Raji (cell line): ENCODE measurements around the gene TNFSF10.

Source experiments
- POLR2A ChIP-seq: IDR thresholded peaks from 2 replicates; pipeline ENCODE4 v1.6.1; 2011; ENCODE audit warnings: low read depth, low read length, control low read depth; ENCODE audit not compliant: insufficient read depth

TNFSF10 gene

DNA sequence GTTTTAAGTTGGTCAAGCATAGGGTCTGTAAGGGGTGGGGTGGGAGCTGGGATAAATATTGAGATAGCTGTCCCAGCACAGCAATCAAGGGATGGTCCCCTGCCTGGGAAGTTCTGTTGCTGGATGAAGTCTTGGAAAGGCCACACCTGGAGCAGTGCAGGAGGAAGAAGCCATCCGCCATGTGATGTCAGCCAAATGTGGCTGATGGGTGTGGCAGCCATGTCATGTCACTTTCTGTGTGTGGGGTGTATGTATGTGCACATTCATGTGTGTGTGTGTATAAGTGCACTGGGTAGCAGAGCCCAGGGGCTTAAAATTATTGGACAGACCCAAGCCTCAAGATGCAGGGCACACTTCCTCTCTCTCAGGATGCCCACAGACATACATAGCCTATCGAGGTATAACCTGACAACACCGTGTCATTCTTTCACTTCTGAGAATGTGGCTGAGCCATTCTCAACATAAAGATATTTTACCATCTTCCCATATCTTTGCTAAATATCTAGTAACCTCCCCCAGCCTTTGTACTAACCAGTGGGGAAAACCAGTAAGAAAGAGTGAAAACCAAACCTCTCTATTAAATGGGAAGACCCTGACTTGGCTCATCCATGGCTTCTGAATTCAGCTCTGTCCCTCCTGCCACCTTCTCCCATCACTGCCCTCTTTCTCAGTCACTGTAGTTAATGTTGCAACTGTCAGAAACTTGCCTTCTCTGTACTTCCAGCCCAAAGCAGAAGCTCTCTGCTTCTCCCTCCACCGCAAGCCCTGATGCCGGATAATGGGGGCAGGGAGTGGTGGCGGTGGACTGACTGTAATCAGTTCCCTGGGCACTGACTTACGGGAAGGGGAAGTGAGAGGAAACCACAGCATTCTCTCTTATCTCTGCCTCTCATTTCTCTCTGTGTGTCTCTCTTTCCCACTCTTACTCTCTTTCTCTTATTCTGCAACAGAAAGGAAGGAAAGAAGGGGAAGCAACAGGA lies 11.2 kb downstream of the TNFSF10 start:
- no peak for TF ChIP-seq POLR2A

DNA sequence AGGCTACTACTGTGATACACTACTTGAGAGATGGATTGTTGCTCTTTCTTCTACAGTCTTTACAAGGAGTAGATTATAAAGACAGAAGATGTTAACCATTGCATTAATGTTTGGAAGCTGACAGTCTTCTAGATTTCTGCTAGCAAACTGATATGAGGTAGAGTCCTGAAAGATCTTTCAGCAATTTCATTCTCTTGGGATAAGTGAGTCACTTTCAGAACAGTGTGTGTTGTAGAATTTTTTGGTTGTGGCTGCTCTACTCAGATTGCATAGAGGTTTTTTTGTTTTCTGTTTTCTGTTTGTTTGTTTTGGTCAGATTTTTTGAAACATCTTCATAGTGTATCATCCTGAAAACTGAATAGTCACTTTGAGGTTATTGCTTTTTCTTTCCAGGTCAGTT lies 17.1 kb downstream of the TNFSF10 start:
- no peak for TF ChIP-seq POLR2A

DNA sequence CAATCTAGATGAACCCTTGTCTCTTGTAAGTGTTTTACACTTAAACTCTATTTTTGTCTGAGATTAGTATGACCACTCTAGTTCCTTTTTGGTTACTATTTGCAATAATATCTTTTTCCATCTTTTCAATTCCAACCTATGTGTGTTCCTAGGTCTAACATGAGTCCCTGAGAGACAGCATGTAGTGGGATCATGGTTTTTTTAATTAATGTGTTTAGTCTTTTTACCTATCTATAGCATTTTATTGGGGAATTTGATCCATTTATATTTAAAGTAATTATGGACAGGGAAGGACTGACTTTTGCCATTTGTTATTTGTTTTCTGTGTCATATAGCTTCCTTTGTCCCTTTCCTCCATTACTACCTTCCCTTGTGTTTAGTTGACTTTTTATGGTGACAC lies 21.7 kb downstream of the TNFSF10 start:
- no peak for TF ChIP-seq POLR2A

DNA sequence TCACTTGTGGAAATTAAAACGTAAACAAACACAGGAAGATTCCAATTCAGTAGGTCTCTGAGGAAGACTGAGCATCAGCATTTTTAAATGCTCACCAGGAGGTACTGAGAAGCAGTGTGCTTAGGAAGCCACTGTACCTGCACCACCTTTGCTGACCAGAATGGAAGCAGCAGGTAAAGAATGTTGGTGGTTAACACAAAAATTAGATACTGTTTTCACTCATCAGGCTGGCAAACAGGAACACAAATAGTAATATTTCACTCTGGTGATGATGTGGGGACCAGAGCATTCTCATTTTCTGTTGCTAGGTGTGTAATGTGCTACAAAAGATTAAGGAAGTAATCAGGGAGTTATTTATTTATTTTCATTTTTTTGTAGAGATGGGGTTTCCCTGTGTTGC lies 45.1 kb downstream of the TNFSF10 start:
- TF ChIP-seq POLR2A = no peak

- no peak for TF ChIP-seq POLR2A
Measured at GRCh38 chr3:172476347-172476746, 46.9 kb downstream of the TNFSF10 start.

GRCh38 chr3:172475703-172476102 lies 47.5 kb downstream of the TNFSF10 start:
- TF ChIP-seq POLR2A = no peak

DNA sequence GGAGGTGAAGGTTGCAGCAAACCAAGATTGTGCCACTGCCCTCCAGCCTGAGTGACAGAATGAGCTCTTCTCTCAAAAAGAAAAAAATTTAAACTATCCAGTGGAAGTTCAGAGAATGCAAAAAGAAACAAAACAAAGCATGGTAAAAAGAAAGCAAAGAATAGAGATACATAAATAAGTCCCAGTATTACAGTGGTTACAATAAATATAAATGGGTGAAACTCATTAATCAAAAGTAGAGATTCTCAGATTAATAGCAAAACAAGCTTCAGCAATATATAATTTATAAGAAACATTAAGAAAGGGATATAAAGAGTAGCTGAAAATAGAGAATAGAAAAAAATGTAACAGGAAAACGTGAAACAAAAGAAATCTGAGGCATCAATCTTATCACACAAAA lies 51.3 kb downstream of the TNFSF10 start:
- TF ChIP-seq POLR2A = no peak

- TF ChIP-seq POLR2A = no peak
Measured at GRCh38 chr3:172470588-172470987, 52.6 kb downstream of the TNFSF10 start.

DNA sequence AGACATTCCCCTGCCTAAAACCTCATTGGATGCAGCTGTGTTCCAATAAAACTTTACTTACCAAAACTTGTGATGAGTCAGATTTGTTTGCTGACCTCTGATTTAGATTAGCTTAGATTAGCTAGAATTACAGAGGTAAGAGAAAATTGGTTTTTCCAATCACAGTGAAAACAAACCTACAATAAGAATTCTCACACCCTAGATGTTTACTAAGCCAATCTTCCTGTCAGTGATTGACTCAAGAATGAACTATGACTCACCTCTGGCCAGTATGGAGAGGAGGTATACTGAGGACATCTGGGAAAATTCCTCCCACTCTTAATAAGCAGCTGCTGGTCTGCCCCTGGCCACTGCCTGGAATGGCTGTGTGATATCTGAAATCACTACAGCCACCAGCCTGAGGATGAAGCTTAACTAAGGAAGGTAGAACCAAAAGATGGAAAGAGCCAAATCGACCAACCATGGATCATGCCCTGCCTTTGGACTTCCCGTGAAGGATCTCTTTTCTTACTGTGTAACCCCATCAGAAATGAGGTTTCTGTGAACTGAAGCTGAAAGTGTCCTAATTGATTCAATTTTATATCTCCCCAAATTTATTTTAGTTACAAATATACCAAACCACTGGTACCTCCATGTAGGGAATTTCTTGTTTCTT lies 55.9 kb downstream of the TNFSF10 start:
- no peak for TF ChIP-seq POLR2A

DNA sequence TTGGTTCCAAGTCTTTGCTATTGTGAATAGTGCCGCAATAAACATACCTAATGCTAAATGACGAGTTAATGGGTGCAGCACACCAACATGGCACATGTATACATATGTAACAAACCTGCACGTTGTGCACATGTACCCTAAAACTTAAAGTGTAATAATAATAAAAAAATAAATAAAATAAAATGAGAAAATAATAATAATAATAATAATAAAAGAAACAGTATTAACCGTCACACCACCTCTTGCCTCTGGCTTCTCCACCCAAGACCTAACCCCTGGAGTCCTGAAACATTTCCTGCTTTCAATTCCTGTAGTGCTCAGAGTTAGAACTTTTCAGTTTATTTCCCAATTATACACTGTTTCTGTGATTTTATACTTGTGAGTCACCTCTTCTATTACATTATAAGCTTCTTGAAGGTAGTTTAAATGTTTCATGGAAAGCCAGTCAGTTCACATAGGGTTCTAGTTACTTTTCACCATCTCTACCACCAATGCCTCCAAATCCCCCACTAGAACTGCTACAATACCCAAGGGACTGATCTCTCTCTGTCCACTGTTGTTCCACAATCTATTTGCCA lies 56.6 kb downstream of the TNFSF10 start:
- no peak for TF ChIP-seq POLR2A

DNA sequence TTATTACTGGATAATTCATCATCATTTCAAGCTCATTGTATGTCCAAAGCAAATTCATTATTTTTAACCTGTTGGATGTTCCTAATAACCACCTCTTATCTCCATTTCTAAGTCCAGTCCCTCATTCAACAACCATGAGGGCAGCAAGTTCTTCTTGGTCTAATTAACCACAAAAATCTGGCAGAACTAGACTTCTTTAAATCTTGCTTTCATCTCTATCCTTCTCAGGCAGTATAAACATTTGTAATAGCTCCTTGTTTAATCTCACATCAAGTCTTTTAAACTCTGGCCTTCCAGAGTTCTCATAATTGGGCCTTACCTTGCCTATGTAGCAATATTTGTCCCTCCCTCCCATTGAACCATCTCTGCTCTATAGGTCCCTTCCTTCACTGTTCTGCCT lies 57.9 kb downstream of the TNFSF10 start:
- TF ChIP-seq POLR2A = no peak

DNA sequence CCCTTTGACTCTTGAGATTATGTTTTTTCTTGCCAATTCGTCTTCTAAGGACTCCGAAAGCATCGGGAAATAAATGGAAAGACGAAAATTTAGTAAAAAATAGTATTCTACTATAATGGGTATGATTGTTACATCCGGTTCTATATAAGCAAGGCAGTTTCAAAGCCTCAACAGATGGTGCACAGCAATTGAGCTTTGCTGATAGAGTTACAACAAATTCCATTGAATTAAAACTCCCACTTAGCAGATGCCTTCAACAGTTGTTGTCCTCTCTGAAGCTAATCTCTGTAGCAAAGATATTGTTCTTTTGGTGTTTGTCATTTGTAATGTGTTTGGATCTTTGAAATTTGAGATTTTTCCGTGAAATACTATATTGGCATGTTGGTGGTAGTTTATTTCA lies 58.9 kb downstream of the TNFSF10 start:
- no peak for TF ChIP-seq POLR2A

DNA sequence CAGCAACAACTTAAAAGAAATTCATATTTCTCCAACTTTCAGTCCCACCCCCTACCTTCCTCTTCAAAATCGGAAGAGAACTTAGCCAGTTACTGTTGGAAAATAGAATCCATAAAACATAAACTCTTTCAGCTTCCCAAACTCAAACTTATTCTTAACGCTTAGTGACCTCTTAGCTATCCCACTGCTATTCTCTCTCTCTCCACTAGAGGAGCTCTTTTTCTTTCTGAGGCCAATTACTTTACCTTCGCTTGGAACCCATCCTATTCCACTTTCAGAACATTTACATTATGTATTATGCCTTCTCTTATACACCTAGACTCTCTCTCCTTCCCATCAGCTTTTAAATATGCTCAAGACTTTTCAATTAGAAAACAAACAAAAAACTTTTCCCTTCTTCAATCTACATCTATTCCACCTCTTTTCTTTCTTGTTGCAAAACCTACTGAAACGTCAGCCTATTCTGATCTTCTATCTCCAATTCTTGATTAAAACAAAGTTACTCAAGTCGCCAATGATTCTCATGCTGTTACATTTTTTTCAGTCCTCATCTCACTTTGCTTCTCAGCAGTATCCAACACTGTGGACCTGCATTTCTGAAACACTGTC lies 61.6 kb downstream of the TNFSF10 start:
- no peak for TF ChIP-seq POLR2A

- no peak for TF ChIP-seq POLR2A
Measured at GRCh38 chr3:172456404-172456803, 66.8 kb downstream of the TNFSF10 start.
